H1 (cell line): ENCODE measurements around the gene STX11. TPM values are rescaled to one million over a fixed set of nuclear protein-coding genes. Genes with fewer than 3 reads are reported as not detected.

Experiments
- CTCF ChIA-PET: fragments of 300-600 bp; sonication (Branson Sonifier 250); formaldehyde crosslinking; loops from one replicate; lab custom pipeline; 2021; ENCODE audit not compliant: partially characterized antibody; lab: Charles Lee
- POLR2A ChIA-PET: fragments of 300-600 bp; sonication (Branson Sonifier 250); formaldehyde crosslinking; loops from one replicate; lab custom pipeline; 2021; ENCODE audit warnings: inconsistent platforms; ENCODE audit not compliant: partially characterized antibody; lab: Charles Lee
- DNase-seq, 2 experiments: peaks; one replicate each; pipeline versions ENCODE4 v3.0.0 to v3.0.0-alpha.2; 2010 to 2022; ENCODE audit warnings: low spot score in 2 of 2, low read depth in 1 of 2, mixed read lengths in 1 of 2
- FAIRE-seq: peaks from 2 replicates; lab custom pipeline; 2011; peaks lifted over from hg19 to GRCh38; lab: Jason Lieb, UNC
- H2AFZ ChIP-seq: 2 replicates; pipeline ENCODE4 v1.8.1; 2012; ENCODE audit warnings: low read length, inconsistent platforms
- H2AK5ac ChIP-seq: 2 replicates; pipeline ENCODE4 v1.6.1; 2013; ENCODE audit warnings: low read depth, low read length
- H2BK120ac ChIP-seq: replicated peaks from 2 replicates; pipeline ENCODE3; 2013; ENCODE audit warnings: low read depth, low read length, inconsistent platforms
- H2BK12ac ChIP-seq: 2 replicates; pipeline ENCODE4 v1.6.1; 2013; ENCODE audit warnings: low read depth, low read length
- H2BK15ac ChIP-seq: 2 replicates; pipeline ENCODE4 v1.6.1; 2013; ENCODE audit warnings: low read length
- H2BK20ac ChIP-seq: 2 replicates; pipeline ENCODE4 v1.6.1; 2013; ENCODE audit warnings: low read length
- H2BK5ac ChIP-seq: 2 replicates; pipeline ENCODE4 v1.6.1; 2013; ENCODE audit warnings: low read depth, low read length
- H3K14ac ChIP-seq: 2 replicates; pipeline ENCODE4 v1.6.1; 2013; ENCODE audit warnings: inconsistent platforms; ENCODE audit not compliant: insufficient read length
- H3K18ac ChIP-seq: 2 replicates; pipeline ENCODE4 v1.6.1; 2013; ENCODE audit warnings: low read length; ENCODE audit errors: extremely low read depth
- H3K23ac ChIP-seq: 2 replicates; pipeline ENCODE4 v1.6.1; 2013; ENCODE audit warnings: inconsistent platforms; ENCODE audit not compliant: insufficient read length
- H3K23me2 ChIP-seq: 2 replicates; pipeline ENCODE4 v1.6.1; 2013; ENCODE audit warnings: low read depth, low read length
- H3K27ac ChIP-seq: 2 replicates; pipeline ENCODE4 v1.6.1; 2011; ENCODE audit warnings: low read depth, low read length, inconsistent platforms
- H3K27me3 ChIP-seq, 4 experiments: replicated peaks in 1 of 4; 1 replicate in 1 of 4; 2 replicates in 3 of 4; pipeline versions ENCODE4 v1.6.1 to v1.8.1; 2011 to 2013; ENCODE audit warnings: low read length in 3 of 4, mild to moderate bottlenecking in 3 of 4, inconsistent platforms in 2 of 4, mixed read lengths in 2 of 4, moderate library complexity in 1 of 4; ENCODE audit not compliant: control insufficient read depth in 3 of 4, insufficient read depth in 3 of 4; ENCODE audit errors: extremely low read depth in 1 of 4
- H3K36me3 ChIP-seq, 4 experiments: 2 replicates each; pipeline versions ENCODE4 v1.6.1 to v1.8.1; 2011 to 2013; ENCODE audit warnings: mild to moderate bottlenecking in 4 of 4, low read length in 3 of 4, moderate library complexity in 2 of 4, control low read depth in 1 of 4, inconsistent platforms in 1 of 4; ENCODE audit not compliant: insufficient read depth in 4 of 4, control insufficient read depth in 2 of 4
- H3K4ac ChIP-seq: replicated peaks from 2 replicates; pipeline ENCODE3; 2013; ENCODE audit warnings: low read length, low read depth, mixed read lengths, inconsistent platforms; ENCODE audit not compliant: insufficient read length
- H3K4me1 ChIP-seq, 4 experiments: replicated peaks in 1 of 4; 1 replicate in 1 of 4; 2 replicates in 3 of 4; pipeline versions ENCODE4 v1.6.1 to v1.8.1; 2011 to 2013; ENCODE audit warnings: low read length in 3 of 4, inconsistent platforms in 2 of 4, mixed read lengths in 1 of 4; ENCODE audit not compliant: insufficient read depth in 4 of 4, control insufficient read depth in 3 of 4
- H3K4me2 ChIP-seq, 2 experiments: 2 replicates each; pipeline versions ENCODE4 v1.6.1 to v1.8.1; 2011 to 2013; ENCODE audit warnings: low read depth in 2 of 2, low read length in 2 of 2, control low read depth in 1 of 2, inconsistent platforms in 1 of 2, mild to moderate bottlenecking in 1 of 2; ENCODE audit not compliant: insufficient read depth in 1 of 2
- H3K4me3 ChIP-seq, 4 experiments: fragments of 200-600, 300-600 bp in 1 of 4; sonication (generic), shearing (Covaris generic), sonication (Bioruptor Twin) in 1 of 4; 2 replicates each; pipeline versions ENCODE4 v1.5.1 to v1.8.1; 2011 to 2016; ENCODE audit warnings: low read length in 4 of 4, low read depth in 3 of 4, control low read depth in 2 of 4, inconsistent platforms in 2 of 4, mild to moderate bottlenecking in 2 of 4, mixed read lengths in 1 of 4, moderate library complexity in 1 of 4; ENCODE audit not compliant: insufficient read depth in 2 of 4; ENCODE audit errors: extremely low read depth in 1 of 4
- H3K56ac ChIP-seq: replicated peaks from 2 replicates; pipeline ENCODE3; 2013; ENCODE audit warnings: low read depth, mild to moderate bottlenecking, mixed read lengths, low read length, inconsistent platforms; ENCODE audit not compliant: insufficient read length
- H3K79me1 ChIP-seq: 2 replicates; pipeline ENCODE4 v1.6.1; 2013; ENCODE audit warnings: low read depth, low read length, control low read depth
- H3K79me2 ChIP-seq, 2 experiments: 2 replicates each; pipeline versions ENCODE4 v1.6.1 to v1.8.1; 2012 to 2013; ENCODE audit warnings: low read length in 2 of 2, mild to moderate bottlenecking in 2 of 2, inconsistent platforms in 1 of 2; ENCODE audit not compliant: insufficient read depth in 2 of 2, control insufficient read depth in 1 of 2
- H3K9ac ChIP-seq, 4 experiments: replicated peaks in 1 of 4; 1 replicate in 1 of 4; 2 replicates in 3 of 4; pipeline versions ENCODE4 v1.6.1 to v1.8.1; 2011 to 2013; ENCODE audit warnings: low read depth in 3 of 4, low read length in 3 of 4, control low read depth in 2 of 4, mild to moderate bottlenecking in 2 of 4, moderate library complexity in 2 of 4, inconsistent platforms in 1 of 4; ENCODE audit errors: extremely low read depth in 1 of 4
- H3K9me3 ChIP-seq, 2 experiments: 2 replicates each; pipeline versions ENCODE4 v1.6.1 to v1.8.1; 2012 to 2013; ENCODE audit warnings: mild to moderate bottlenecking in 2 of 2, moderate library complexity in 2 of 2, control low read depth in 1 of 2, inconsistent platforms in 1 of 2, low read depth in 1 of 2, low read length in 1 of 2, mixed read lengths in 1 of 2; ENCODE audit not compliant: insufficient read depth in 2 of 2
- H4K20me1 ChIP-seq, 2 experiments: replicated peaks in 1 of 2; 2 replicates each; pipeline versions ENCODE3 to v1.8.1; 2011 to 2013; ENCODE audit warnings: inconsistent platforms in 2 of 2, low read length in 2 of 2, mild to moderate bottlenecking in 1 of 2; ENCODE audit not compliant: insufficient read depth in 2 of 2, control insufficient read depth in 1 of 2
- H4K5ac ChIP-seq: 2 replicates; pipeline ENCODE4 v1.6.1; 2013; ENCODE audit warnings: low read length, low read depth, mixed read lengths, inconsistent platforms; ENCODE audit not compliant: insufficient read length
- H4K8ac ChIP-seq: 2 replicates; pipeline ENCODE4 v1.8.0; 2013; ENCODE audit warnings: mild to moderate bottlenecking, moderate library complexity, low read length, inconsistent platforms; ENCODE audit not compliant: insufficient read depth; ENCODE audit errors: extremely low read depth
- H4K91ac ChIP-seq: replicated peaks from 2 replicates; pipeline ENCODE3; 2013; ENCODE audit warnings: low read length, mixed read lengths, inconsistent platforms; ENCODE audit not compliant: insufficient read length
- CEBPB ChIP-seq: IDR thresholded peaks from 2 replicates; pipeline ENCODE4 v1.6.1; 2012; ENCODE audit warnings: low read depth, low read length
- PHF8 ChIP-seq: fragments of 200-600 bp; sonication (generic); conservative IDR thresholded peaks from 2 replicates; pipeline ENCODE4 v1.7.1; 2012; ENCODE audit warnings: low read depth, mild to moderate bottlenecking, inconsistent platforms, low read length, moderate library complexity
- polyA plus RNA-seq, 7 experiments: library from polyadenylated mRNA; depleted of rRNA in 3 of 7; stranded (reverse) in 5 of 7; unstranded in 2 of 7; fragments of >200 nt in 5 of 7; fragments of 200-250 nt in 2 of 7; gene quantifications; 1 replicate in 5 of 7; 2 replicates in 1 of 7; 4 replicates in 1 of 7; pipeline versions ENCODE4 v1.2.1 to v1.2.3, GENCODE V29; 2011 to 2013; ENCODE audit warnings: missing spikeins in 2 of 7, mixed read lengths in 2 of 7
- total RNA-seq: library from RNA; stranded (reverse); fragmentation: NEBNext Ultra II Directional; extraction: Animal tissue kit (Norgen Biotek cat#: 25700); gene quantifications from 2 replicates; pipeline ENCODE4 v1.2.1, GENCODE V29; 2021

The STX11 gene
- total and polyA plus RNA-seq, 2 of the 8 experiments (the other 6 are each of a cell fraction or from before 2014, with no cell fraction given) = 0.15 to 0.34 TPM

DNA sequence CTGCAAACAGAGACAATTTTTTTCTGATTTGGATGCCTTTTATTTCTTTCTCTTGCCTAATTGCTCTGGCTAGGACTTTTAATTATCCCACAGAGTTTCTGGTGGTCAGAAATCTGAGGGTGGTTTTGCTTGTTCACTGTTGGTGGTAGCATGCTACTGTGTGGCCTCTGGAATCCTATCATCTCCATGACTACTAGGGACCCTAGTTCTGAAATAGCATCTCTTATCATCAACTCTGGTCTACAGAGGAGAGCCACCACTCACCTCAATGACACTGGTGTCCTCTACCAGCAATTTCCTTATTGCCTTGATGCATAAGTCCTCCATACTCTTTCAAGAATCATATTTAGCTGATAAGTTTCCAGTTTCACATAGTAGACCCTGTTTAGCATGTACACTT lies 27.5 kb upstream of the STX11 start:
- Histone ChIP-seq H4K8ac (no peak overlapping the region), H2BK20ac (no peak overlapping the region), H3K4me2 (no peak overlapping the region), H3K4me3 (no peak overlapping the region), H3K27ac (no peak overlapping the region), H2BK5ac (no peak overlapping the region), H2AK5ac (no peak overlapping the region), H3K9ac (no peak overlapping the region), H2AFZ (no peak overlapping the region), H4K5ac (no peak overlapping the region), H3K9me3 (no peaks in the 10 kb centered on the region), H3K4ac (no peak overlapping the region), H3K23ac (no peak overlapping the region), H4K91ac (no peak overlapping the region), H3K56ac (no peak overlapping the region), H3K79me1 (no peaks in the 10 kb centered on the region), H3K36me3 (no peaks in the 10 kb centered on the region), H3K79me2 (no peaks in the 10 kb centered on the region), H3K23me2 (no peaks in the 10 kb centered on the region), H2BK120ac (no peak overlapping the region), H2BK15ac (no peak overlapping the region), H3K18ac (no peak overlapping the region), H3K4me1 (no peaks in the 10 kb centered on the region), H4K20me1 (no peaks in the 10 kb centered on the region), H3K27me3 (no peaks in the 10 kb centered on the region), H2BK12ac (no peak overlapping the region), H3K14ac (no peak overlapping the region)
- no peak for FAIRE-seq
- ChIA-PET CTCF (interaction anchor here (0.8 kb wide), 1 partner anchor 110 kb away, joined by 4 read pairs; no protein-coding TSS in a partner anchor), POLR2A (interaction anchor here (1.1 kb wide), 1 partner anchor 20 kb away, joined by 3 read pairs; no protein-coding TSS in a partner anchor)
- TF ChIP-seq PHF8 (no peak), CEBPB (no peak)
- DNase-seq = no peak
